HepG2 (cell line): ENCODE data around the gene MTHFSD. TPM values are rescaled to one million over a fixed set of nuclear protein-coding genes. Genes with fewer than 3 reads are reported as not detected.
A peak's percentile ranks its signal among the peaks of the same experiment; 100 is the strongest.

Experiments
- AKAP8 ChIP-seq: sonication (generic); formaldehyde crosslinking; IDR thresholded peaks from 2 replicates; pipeline ENCODE4 v1.5.1; 2020; ENCODE audit warnings: mild to moderate bottlenecking, missing genetic modification reagents
- JUNB ChIP-seq: sonication (generic); formaldehyde crosslinking; IDR thresholded peaks from 2 replicates; pipeline ENCODE4 v1.8.0; 2022; ENCODE audit warnings: missing genetic modification reagents, mild to moderate bottlenecking, borderline replicate concordance
- KDM3A ChIP-seq: IDR thresholded peaks from 2 replicates; pipeline ENCODE4 v1.6.1; 2018; ENCODE audit warnings: low read depth, missing compliant biosample characterization
- MEIS2 ChIP-seq: sonication (generic); formaldehyde crosslinking; IDR thresholded peaks from 2 replicates; pipeline ENCODE4 v1.9.0; 2021; ENCODE audit warnings: mild to moderate bottlenecking, missing genetic modification reagents
- NRL ChIP-seq: sonication (generic); formaldehyde crosslinking; IDR thresholded peaks from 2 replicates; pipeline ENCODE4 v1.5.0; 2020; ENCODE audit warnings: missing genetic modification reagents, mild to moderate bottlenecking, moderate library complexity, borderline replicate concordance
- PAX8 ChIP-seq: sonication (generic); formaldehyde crosslinking; IDR thresholded peaks from 2 replicates; pipeline ENCODE4 v1.8.0; 2022; ENCODE audit warnings: mild to moderate bottlenecking, missing genetic modification reagents, borderline replicate concordance
- RXRA ChIP-seq: sonication (generic); formaldehyde crosslinking; IDR thresholded peaks from 2 replicates; pipeline ENCODE4 v1.5.1; 2020; ENCODE audit warnings: missing genetic modification reagents
- SALL2 ChIP-seq: sonication (generic); formaldehyde crosslinking; IDR thresholded peaks from 2 replicates; pipeline ENCODE4 v1.8.1; 2023; ENCODE audit warnings: mild to moderate bottlenecking, missing genetic modification reagents, inconsistent platforms
- TEAD3 ChIP-seq: optimal IDR thresholded peaks from 2 replicates; pipeline ENCODE3; 2016; ENCODE audit warnings: borderline replicate concordance
- TRIM24 ChIP-seq: sonication (generic); formaldehyde crosslinking; IDR thresholded peaks from 2 replicates; pipeline ENCODE4 v1.8.0; 2022; ENCODE audit warnings: mild to moderate bottlenecking, missing genetic modification reagents
- ZFP1 ChIP-seq: IDR thresholded peaks from 2 replicates; pipeline ENCODE4 v1.6.1; 2016
- ZNF44 ChIP-seq: sonication (generic); formaldehyde crosslinking; IDR thresholded peaks from 2 replicates; pipeline ENCODE4 v1.5.1; 2020; ENCODE audit warnings: mild to moderate bottlenecking, missing genetic modification reagents
- ZNF550 ChIP-seq: sonication (generic); formaldehyde crosslinking; IDR thresholded peaks from 2 replicates; pipeline ENCODE4 v1.4.0; 2020; ENCODE audit warnings: mild to moderate bottlenecking, missing genetic modification reagents, borderline replicate concordance
- ZNF709 ChIP-seq: sonication (generic); formaldehyde crosslinking; IDR thresholded peaks from 2 replicates; pipeline ENCODE4 v1.5.0; 2020; ENCODE audit warnings: mild to moderate bottlenecking, missing genetic modification reagents
- polyA plus RNA-seq, 8 experiments: library from polyadenylated mRNA; depleted of rRNA in 3 of 8; stranded (reverse) in 7 of 8; unstranded in 1 of 8; fragments of >200 nt; fragmentation: Illumina TruSeq in 4 of 8; extraction: Trizol in 4 of 8; gene quantifications; 2 replicates each; pipeline versions ENCODE4 v1.2.1 to v1.2.3, GENCODE V29; 2011 to 2016; ENCODE audit warnings: low read depth in 4 of 8, missing spikeins in 1 of 8, mixed read lengths in 1 of 8; ENCODE audit not compliant: insufficient read depth in 1 of 8
- total RNA-seq, 5 experiments: library from RNA; depleted of rRNA; stranded (reverse); fragments of >200 nt; fragmentation: Illumina TruSeq; extraction: Trizol; gene quantifications; 2 replicates each; pipeline ENCODE4 v1.2.3, GENCODE V29; 2016; ENCODE audit warnings: low read depth in 1 of 5
- TF ChIP-seq, protein P1 (sequence below), 2 experiments: sonication (generic) in 1 of 2; formaldehyde crosslinking in 1 of 2; IDR thresholded peaks; 2 replicates each; pipeline versions ENCODE4 v1.5.1 to v1.6.1; 2011 to 2020; ENCODE audit warnings: borderline replicate concordance in 1 of 2, low read depth in 1 of 2, low read length in 1 of 2, mild to moderate bottlenecking in 1 of 2, missing genetic modification reagents in 1 of 2, moderate library complexity in 1 of 2
- TF ChIP-seq, protein P2 (sequence below): sonication (generic); formaldehyde crosslinking; IDR thresholded peaks from 2 replicates; pipeline ENCODE4 v1.4.0; 2020; ENCODE audit warnings: mild to moderate bottlenecking, missing genetic modification reagents
- TF ChIP-seq, protein P3 (sequence below): IDR thresholded peaks from 2 replicates; pipeline ENCODE4 v1.6.1; 2016; ENCODE audit warnings: missing compliant biosample characterization, missing genetic modification reagents, borderline replicate concordance

The MTHFSD gene
- total and polyA plus RNA-seq, 2 of the 13 experiments (the other 11 are each of a cell fraction or from before 2014, with no cell fraction given) = 14.2 to 16.3 TPM

DNA sequence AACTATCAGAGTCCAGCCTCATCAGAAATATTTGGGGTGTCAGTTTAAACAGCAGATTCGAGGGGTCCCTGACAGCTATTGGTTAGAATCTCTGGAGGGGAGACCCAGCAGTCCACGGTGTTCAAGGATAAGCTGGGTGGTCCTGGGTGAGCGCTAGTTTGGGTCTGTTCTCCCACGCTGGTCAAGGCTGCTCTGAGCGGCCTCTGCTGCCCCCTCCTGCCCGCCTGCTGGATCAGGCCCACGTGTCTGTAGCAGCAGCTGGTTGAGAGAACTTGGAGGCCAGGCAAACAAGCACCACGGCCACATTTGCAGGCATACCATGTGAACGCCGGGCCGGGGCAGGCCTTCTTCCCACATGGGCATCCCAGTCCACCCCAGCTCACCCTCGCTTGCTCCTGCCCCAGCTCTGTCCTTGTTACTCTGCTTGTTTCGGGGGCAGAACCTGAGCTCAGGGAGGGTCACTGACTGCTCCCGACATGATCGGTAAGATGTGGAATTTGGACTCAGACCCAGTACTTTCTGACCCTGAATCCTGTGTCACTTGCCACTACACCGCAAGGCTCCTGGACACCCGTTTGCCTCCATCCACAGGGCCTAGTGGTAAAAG, 37.3 kb downstream of the MTHFSD start (continued):
- TF ChIP-seq, protein P1, sequence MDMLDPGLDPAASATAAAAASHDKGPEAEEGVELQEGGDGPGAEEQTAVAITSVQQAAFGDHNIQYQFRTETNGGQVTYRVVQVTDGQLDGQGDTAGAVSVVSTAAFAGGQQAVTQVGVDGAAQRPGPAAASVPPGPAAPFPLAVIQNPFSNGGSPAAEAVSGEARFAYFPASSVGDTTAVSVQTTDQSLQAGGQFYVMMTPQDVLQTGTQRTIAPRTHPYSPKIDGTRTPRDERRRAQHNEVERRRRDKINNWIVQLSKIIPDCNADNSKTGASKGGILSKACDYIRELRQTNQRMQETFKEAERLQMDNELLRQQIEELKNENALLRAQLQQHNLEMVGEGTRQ (IDR thresholded peaks at IDR 0.05; ENCODE audit: low read depth, low read length) = no peak
- TF ChIP-seq, protein P1 (CRISPR knock-in tag; IDR thresholded peaks at IDR 0.05; ENCODE audit: borderline replicate concordance) = no peak
- TF ChIP-seq, protein P2, sequence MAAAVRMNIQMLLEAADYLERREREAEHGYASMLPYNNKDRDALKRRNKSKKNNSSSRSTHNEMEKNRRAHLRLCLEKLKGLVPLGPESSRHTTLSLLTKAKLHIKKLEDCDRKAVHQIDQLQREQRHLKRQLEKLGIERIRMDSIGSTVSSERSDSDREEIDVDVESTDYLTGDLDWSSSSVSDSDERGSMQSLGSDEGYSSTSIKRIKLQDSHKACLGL (CRISPR knock-in tag) = 0 out of 2 replicates have a peak, but pooled peaks have one; percentile 33
- TF ChIP-seq NRL (CRISPR knock-in tag) = no peak
- TF ChIP-seq PAX8 (CRISPR knock-in tag) = no peak
- no peak for TF ChIP-seq JUNB (CRISPR knock-in tag)
- no peak for TF ChIP-seq TEAD3
- no peak for TF ChIP-seq MEIS2 (CRISPR knock-in tag)
- TF ChIP-seq KDM3A (CRISPR knock-in tag) = peak; percentile 41; the same call in 1 of the 2 replicates
- TF ChIP-seq ZFP1 (CRISPR knock-in tag) = no peak
- TF ChIP-seq TRIM24 (CRISPR knock-in tag) = no peak
- no peak for TF ChIP-seq ZNF709 (CRISPR knock-in tag)
- TF ChIP-seq ZNF44 = no peak
- TF ChIP-seq AKAP8 (CRISPR knock-in tag) = no peak
- no peak for TF ChIP-seq ZNF550 (CRISPR knock-in tag)
- TF ChIP-seq, protein P3, sequence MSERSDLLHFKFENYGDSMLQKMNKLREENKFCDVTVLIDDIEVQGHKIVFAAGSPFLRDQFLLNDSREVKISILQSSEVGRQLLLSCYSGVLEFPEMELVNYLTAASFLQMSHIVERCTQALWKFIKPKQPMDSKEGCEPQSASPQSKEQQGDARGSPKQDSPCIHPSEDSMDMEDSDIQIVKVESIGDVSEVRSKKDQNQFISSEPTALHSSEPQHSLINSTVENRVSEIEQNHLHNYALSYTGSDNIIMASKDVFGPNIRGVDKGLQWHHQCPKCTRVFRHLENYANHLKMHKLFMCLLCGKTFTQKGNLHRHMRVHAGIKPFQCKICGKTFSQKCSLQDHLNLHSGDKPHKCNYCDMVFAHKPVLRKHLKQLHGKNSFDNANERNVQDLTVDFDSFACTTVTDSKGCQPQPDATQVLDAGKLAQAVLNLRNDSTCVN (CRISPR knock-in tag) = no peak
- TF ChIP-seq RXRA (CRISPR knock-in tag) = no peak
- no peak for TF ChIP-seq SALL2 (CRISPR knock-in tag)
